ENCODE results near the gene BRD1.
"Not testable (repeated sequence)": the region's sequence is repeated elsewhere in the genome, so short reads cannot be mapped to it uniquely, and the experiment has no call there.

The BRD1 gene

DNA sequence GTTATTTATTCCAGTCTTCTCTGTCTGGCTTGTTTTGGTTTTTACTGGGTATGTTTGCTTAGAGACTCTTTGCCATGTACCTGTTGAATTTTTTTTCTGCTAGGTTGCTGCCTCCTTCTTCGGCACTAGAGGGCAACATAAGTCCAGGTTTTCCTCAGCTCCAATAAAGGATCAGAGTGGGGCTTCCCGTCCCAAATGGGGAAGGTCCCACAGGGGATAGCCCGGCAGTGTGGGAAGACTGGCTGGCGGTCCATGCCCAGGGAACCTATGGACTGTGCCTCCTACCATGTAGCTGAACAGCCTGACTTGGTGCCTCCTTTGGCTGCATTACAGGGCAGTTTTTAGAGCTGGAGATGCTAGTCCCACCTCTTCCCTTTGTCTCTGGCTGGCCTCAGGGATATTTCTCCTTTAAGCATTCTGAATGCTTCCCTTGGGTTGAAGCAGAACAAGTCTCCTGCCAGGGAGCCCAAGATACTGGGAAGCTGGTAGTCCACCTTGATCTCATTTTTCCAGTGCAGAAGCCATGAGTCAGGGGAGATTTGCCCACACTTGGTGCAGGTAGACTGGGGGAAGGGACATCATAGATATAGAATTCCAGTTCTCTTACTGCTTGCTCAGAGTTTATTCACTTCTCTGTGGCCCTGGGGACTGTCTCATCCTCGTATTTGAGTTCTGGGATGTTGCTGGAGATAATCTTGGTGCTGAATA, 60.2 kb downstream of the BRD1 start:
- DNase-seq: peak; percentile 53

DNA sequence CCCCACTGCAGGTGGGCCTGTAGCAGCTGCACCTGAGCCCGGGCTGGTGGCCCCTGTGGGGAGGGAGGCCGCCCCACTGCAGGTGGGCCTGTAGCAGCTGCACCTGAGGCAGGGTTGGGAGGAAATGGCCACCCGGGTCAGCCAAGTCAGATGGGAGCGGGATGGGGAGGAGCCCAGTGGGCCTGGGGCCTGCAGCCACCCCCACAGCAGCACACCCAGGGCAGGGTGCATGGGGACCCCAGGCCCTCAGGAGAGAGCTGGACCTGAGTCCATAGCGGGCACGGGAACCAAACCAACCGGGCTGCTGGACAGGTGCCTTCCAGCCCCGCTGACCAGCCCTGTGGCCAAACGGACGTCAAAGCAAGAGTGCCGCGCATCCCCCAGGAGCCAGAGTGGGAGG, 61.7 kb downstream of the BRD1 start:
- DNase-seq: no peak

DNA sequence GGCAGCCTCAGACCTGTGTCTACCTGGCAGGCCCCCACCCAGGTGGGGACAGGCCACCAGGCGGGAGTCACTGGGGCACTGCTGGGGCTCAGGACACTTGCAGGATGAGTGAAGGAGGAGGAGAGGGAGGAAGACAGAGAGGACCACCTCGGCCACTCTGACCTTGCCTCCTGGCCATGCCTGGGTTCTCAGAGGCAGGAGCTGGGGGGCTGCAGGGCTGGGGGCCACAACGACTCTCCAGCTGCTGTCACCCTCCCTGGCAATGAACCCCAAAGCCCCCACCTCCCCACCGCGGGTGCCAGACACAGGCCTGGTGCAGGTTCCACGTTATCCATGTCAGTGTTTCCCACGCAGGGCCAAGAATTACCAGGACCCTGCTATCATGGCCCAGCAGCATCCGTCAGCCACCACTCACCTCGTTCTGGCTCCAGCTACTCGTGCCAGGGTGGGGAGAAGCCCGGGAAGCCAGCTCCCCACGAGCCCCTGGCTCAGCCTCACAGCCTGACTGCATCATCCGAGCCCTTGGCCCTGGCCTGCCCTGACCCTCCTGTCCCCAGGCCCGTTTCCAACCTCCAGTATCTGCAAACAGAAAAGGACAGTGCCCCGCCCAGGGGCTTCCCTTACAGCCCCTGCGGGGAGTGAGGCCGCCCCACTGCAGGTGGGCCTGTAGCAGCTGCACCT, 62.4 kb downstream of the BRD1 start:
- DNase-seq: no peak

DNA sequence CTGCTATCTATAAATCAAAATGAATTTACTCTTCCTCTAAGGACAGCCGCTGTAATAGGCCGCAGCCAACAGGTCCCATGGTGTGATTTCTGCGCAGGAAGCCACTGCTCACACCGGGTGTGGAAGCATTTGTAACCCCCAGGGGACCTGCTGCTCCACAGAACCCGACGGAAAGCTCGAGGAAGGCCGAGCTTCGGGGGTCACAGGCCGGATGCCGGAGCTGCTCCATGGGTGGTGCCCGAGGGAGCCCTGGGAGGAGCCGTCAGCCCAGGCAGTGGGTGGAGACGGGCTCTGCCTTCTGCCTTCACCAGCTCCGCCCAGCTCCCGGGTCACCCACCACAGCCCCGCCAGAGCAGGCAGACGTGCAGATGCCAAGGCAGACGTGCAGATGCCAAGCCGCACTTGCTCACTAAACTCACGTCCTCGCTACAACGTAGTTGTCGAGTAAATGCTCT, 63.5 kb downstream of the BRD1 start:
- no peak for DNase-seq

DNA sequence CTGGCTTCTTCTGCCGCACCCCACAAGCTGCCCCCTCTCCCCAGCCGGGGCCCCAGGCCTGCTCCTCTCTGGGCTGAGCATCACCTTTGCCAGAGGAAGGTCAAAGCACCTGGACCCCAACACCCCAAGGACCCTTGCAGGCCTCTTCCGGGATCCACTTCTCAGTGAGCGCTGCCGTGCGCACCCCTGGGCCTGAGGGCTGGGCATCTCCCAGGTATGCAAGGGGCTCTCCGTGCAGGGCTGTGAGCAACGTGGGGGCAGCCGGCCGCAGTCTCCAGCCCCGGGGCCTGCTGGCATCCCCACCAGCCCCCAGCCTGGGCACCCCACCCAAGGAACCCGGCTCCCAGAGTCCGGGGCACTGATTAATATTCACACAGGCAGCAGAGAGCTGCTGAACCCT, 64.0 kb downstream of the BRD1 start:
- no peak for DNase-seq

DNA sequence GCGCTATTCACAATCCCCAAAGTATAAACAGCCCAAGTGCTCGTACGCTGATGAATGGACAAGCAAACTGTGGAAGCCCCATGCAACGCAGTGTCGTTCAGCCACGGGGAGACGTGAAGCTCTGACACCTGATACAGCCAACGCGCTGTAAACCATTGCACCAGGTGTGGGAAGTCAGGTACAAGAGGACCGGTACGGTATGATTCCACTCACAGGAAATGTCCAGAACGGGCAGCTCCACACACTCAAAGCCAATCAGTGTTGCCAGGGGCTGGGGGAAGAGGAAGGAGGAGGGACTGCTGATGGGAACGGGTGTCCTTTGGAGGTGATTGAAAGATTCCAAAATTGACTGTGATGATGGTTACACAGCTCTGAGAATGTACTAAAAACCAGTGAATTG, 64.5 kb downstream of the BRD1 start:
- no peak for DNase-seq

DNA sequence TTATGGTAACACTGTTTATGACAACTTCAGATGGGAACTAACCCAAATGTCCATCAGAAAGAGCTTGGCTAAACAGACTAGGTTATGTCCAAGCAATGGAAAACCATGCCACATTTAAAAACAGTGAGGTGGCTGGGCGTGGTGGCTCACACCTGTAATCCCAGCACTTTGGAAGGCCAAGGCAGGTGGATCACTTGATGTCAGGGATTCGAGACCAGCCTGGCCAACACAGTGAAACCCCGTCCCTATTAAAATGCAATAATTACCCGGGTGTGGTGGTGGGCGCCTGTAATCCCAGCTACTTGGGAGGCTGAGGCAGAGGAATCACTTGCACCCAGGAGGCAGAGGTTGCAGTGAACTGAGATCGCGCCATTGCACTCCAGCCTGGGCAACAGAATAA, 65.1 kb downstream of the BRD1 start:
- DNase-seq: not testable (repeated sequence)

DNA sequence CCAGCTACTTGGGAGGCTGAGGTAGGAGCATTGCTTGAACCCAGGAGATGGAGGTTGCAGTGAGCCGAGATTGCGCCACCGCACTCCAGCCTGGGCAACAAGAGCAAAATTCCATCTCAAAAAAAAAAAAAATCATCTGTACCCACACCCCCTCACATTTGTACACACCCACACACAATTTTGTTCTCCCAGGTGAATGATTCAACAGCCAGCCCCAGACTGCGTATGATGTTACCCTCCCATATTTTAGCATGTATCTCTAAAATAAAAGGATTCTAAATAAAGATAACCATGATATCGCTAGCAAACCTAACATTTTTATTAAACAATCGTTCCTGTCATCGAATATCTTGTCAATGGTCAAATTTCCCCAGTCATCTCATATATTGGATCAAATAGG, 65.8 kb downstream of the BRD1 start:
- DNase-seq: no peak

DNA sequence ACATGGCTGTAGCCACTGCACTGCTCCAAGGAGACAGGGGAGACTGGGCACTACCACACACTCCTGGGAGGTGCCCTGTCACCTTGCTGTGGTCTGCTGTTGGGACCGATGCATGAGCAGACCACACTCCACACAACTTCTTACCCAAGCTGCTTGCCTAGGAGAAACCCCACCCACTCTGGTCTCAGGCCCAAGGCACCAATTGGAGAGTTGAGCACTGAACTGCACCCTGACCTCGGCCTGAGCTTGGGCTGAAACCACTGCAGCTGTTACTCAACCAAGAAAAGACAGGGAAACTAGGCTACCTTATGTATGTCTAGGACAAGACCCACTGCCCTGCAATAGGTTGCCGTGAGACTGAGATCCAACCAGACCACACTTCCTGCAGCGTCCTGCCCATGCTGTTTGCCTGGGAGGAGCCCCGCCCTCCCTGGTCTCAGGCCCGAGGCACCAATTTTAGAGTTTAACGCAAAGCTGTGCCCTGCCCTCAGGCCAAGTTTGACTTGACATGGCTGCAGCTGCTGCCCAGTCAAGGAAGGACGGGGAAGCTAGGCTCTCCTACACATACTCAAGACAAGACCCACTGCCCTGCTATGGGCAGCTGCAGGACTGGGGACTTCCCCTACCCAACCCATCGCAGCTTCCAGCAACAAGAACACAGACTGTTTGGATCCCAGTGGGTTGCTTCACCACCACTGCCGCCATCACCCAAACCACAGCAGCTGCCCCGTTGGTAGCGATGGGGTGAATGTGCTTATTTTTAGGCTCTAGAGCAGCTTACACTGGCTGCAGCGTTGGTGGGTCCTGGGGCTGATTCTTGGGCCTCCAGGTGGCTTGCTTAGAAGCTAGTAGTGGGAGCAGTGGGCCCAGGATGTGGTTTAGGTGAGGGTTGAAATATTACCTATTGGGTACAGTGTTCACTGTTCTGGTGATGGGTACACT, 66.8 kb downstream of the BRD1 start:
- peak; percentile 18 for DNase-seq

DNA sequence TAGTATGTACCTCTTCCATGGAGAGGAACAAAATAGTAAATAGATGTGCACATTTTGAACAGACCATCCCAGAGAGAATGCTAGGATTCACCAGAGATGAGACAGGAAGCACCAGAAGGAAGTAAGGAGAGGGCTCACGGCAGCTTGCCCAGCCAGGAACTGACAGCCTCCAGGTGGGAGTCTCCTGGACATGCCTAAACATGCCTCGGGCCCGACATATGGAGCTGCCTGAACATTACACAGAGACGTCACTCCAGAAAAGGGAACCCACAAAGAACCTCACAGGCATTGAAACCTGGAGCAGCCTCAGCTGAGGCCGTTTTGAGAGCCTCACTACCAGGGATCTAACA, 67.4 kb downstream of the BRD1 start:
- no peak for DNase-seq

DNA sequence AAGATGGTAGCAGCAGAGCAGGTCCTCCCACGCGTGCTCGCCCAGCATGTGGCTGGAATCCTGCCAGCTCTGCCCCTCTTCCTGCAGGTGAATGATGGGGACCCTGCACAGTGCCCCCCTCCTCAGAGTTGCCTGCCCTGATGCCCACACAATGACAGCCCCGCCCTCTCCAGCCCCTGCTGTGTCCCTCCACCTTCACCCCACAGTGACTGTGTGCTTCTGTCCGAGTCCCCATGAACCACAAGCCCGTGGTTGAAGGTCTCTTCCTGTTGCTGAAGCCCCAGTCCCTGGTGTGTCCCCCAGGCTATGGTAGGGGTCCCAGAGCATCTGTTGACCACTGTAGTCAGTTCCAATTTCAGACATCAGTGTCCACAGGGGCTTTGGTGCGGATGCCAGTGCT, 71.0 kb downstream of the BRD1 start:
- DNase-seq: no peak

DNA sequence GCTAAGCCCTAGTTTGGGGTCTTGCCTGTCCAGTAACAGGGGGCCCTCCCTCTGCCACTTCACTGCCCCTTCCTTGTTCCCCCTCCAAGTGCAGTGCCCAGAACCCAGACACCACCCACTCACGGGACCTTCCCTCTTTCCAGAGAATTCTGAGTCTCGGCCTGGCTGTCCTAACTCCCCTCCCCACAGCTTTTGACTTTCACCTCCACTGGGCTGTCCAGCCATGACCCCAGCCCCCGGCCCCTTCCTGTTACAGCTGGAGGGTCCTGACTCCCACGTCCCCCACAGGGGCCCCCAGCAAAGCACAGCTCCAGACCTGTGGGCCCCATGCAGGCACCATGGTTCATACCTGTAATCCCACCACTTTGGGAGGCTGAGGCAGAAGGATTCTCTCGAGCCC, 71.5 kb downstream of the BRD1 start:
- DNase-seq: no peak

DNA sequence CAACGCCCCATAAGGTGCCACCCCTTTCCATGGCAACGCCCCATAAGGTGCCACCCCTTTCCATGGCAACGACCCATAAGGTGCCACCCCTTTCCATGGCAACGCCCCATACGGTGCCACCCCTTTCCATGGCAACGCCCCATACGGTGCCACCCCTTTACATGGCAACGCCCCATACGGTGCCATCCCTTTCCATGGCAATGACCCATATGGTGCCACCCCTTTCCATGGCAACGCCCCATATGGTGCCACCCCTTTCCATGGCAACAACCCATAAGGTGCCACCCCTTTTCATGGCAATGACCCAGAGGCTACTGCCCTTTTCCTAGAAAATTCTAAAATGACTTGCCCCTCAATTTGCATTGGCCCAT, 72.1 kb downstream of the BRD1 start:
- DNase-seq: no peak

DNA sequence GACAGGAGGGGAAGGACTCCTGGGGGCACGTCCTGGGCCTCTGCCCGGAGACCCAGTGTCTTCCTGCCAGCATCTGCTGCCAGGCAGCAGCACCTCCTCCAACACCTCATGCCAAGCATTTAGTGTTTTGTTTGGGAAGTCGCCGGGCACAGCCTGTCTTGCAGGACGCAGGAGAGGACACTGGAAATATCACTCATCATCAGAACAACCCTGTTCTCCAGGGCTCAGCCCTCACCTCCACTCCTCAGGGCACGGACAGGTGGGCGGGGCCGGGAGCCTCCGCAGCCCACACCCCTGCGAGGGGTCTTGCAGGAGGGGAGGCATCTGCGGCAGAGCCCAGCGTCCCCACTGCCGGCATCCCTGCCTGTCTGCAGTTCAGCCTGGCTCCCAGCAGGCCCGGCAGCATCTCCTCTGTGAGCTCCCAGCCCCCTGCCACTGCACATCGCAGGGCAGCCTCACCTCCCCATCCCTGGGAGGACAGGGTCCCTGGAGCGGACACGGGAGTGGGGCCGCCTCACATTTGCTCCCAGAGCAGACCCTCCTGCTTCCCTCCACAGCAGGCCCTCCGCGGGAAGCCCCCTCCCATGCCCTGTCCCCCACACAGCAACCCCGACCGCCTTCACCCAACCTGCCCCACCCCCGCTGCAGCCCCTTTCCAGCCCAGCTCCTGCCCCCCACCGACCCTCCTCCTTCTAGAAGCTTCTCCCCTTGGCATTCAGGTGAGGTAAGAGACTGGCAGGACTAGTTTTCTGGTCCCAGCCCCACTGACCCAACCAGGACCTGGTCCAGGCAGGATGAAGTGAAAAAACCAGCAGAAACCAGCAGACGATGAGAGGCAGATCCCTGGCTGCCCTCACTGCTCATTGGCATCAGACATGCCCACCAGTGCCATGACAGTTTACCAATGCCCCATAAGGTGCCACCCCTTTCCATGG, 72.7 kb downstream of the BRD1 start:
- DNase-seq: no peak

DNA sequence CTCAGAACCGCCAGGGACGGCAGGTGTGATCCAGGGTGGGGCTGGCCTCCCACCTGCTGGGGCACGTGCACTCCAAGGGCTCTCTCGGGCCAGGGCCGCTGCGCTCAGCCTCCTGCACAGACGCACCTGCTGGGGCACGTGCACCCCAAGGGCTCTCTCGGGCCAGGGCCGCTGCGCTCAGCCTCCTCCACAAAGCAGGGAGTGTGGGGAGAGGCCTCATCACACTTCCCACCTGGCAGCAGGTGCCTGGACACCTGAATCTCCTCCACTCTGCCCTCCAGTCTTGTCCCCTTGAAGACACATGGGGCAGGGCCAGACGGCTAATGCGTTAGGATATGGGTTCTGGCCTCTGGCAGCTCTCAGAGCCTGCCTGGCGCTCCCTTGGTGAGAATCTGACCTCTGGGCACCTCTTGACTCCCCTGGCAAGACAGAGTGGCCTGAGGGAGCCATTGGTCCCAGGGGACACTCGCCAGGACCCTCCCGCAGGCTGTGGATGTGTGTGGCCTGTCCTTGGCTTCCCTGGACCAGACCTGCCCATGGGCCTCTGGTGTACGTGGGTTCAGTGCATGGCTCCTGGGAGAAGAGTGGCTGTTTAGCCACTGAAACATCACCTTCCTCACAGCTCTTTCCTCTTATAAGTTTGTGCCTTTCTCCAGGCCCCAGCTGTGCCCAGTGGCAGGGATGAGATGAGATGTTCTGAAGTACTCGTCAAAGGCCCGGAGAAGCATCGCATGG, 73.5 kb downstream of the BRD1 start:
- DNase-seq: no peak

DNA sequence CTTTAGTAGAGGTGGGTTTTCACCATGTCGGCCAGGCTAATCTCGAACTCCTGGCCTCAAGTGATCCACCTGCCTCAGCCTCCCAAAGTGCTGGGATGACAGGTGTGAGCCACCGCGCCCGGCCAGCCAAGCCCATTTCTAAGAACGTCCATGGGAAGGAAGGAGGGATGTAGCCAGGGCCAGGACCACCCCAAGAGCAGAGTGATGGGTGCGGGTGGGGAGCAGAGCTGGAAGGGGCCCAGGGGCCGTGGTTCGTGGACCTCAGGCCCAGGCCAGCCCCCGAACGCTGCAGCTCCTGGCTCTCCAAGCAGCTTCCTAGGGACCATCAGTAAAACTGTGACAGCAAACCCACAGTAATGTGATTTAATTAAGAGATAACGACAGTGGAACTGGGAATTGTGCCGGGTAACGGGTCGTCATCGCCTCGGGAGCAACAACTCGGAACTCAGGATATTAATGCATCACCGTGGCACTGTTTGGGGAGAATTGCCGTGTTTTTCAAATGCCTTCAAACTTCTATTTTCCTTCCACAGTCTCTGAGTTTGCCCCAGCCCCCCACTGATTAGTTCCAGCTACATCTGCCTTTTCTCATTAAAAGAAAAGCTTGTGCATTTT, 74.3 kb downstream of the BRD1 start:
- no peak for DNase-seq

DNA sequence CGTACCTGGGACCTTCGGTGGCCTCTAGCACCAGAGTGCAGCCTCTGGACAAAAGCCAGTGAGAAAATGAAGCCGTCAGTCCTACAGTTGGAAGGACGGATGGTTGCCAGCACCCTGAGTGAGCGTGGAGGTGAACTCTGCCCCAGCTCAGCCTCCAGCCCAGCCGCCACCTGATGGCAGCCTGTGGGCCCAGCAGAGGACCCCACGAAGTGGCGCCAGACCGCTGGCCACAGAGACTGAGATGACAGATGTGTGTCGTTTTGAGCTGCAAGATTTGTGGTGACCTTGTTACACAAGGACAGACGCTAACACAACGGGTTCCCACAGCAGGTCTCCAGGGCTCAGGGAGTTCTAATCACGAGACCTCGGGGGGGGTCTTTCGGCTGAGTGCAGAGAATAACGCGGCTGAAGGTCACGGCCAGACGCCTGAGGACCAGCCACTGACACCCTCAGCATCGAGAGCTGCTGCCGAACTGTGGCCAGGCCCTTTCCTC, 75.0 kb downstream of the BRD1 start:
- no peak for DNase-seq

DNA sequence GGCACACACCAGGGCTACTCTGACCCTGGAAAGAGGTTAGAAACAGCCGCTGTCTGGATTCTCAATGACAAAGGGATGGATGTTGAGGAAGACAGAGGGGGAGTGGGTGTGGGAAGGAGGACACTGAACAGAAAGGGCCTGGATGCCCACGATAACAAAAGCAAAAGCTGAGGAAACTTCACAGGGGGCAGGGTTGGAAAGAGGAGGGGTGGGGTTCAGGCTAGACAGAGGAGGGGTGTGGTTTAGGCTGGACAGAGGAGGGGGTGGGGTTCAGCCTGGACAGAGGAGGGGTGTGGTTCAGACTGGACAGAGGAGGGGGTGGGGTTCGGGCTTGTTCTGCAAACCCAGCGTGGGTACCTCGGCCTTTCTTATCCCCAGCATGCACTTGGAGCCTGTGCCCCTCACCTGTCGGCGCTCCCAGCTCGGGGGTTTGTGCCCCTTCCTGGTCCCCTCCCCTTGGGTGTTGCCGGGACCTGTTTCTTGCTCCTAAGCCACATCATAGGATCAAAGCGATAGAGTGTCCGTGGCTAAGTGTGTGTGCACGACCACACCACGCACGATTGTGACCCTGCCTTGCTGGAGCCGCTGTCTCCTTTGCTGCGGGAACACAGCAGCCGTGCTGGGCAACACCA, 75.6 kb downstream of the BRD1 start:
- DNase-seq: no peak

DNA sequence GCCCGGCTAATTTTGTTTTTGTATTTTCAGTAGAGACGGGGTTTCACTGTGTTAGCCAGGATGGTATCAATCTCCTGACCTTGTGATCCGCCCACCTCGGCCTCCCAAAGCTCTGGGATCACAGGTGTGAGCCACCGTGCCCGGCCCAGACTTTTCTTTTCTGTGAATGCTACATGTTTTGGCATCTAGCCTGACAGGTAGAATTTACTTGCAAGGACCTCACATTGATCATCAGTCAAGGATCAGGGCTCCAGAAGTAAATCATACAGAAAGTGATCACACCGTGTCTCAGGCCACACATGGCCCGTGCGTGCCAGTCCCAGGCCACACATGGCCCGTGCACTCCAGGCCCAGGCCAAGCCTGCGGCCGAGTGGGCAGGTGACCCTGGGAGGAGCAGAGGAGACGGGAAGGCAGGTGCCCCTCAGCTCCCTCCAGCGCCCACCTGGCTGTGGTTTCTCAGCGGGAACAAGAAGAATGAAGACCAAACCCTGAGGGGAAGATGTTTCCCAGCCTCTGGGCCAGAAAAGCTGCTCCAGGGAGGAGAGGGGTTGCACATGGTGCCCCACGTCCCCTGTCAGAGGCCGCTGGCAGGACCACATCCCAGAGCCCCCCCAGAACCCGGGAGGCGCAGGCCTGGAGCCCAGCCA, 76.2 kb downstream of the BRD1 start:
- no peak for DNase-seq

DNA sequence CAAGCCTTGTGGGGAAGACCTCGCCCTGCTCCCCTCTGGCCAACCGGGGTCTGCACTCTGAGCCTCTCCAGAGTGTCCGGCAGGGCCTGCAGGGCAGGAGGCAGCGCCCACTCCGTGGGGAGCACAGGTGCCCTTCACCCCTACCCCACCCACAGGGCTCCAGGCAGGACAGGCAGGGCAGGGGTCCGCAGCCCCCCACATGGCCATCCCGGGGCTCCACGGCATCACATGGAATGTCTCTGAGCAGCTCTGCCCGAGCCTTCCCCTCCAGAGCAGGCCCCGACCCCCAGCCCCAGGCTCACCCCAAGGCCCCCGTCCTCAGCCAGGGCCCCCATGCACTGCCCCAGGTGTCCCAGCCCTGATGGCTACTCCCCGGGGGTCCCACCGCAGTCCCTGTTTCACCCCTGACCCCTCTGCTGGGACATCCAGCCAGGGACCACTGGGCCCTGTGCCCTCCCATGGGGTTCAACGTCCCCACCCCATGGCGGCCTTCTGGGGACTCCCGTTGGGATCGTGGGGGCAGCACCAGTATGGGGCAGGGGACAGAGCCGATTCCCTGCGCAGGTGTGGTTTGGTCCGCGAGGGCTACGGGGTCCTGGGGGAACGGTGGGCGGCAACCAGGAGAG, 77.7 kb downstream of the BRD1 start:
- no peak for DNase-seq
